Spleen (tissue), 7 donors: ENCODE measurements around the gene DDX3X.

ENCODE experiments used
- POLR2A ChIP-seq, 3 donors: fragments of 450-650 bp; IDR thresholded peaks; one replicate each; pipeline ENCODE4 v1.5.1; 2017; ENCODE audit warnings: antibody characterized with exemption in 3 of 3, mild to moderate bottlenecking in 1 of 3
- POLR2AphosphoS5 ChIP-seq, 3 donors: sonication (generic); formaldehyde crosslinking; IDR thresholded peaks; one replicate each; pipeline ENCODE4 v1.5.1; 2017; ENCODE audit warnings: antibody characterized with exemption in 3 of 3
- TF ChIP-seq, protein P1 (sequence below), 11 experiments: fragments of 200-600 bp in 7 of 11; fragments of 450-650 bp in 4 of 11; sonication (generic) in 4 of 11; IDR thresholded peaks in 8 of 11; conservative IDR thresholded peaks in 3 of 11; 1 replicate in 7 of 11; 2 replicates in 4 of 11; pipeline versions ENCODE4 v1.4.0 to v1.8.0; 2016 to 2021; ENCODE audit warnings: antibody characterized with exemption in 11 of 11, inconsistent platforms in 4 of 11, mild to moderate bottlenecking in 1 of 11
- donor health status: DM: no; HTN: no; CAD: no; lungs with moderate emphysema.
- donor health status: DM: no; HTN: no; CAD: no.
- donor health status: DM: no; HTN: no; CAD: no.

DNA sequence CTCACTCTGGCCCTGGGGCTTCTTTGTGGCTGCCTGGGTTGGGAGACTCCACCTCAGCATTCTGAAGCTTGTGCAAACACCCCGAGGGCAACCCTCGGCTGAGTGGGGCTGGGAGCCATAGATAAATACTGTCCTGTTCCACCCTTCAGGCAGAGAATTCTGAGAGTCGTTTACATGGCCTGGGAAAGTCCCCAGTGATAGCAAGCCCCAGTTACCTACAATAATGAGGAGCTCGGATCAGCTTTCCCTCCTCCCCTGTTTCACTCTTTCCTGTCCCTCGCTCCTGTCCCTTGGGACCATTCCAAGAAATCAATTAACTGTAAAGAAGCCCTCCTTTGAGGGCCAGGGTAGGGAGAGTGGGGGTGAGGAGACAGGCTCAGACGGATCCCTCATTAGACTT, 31.6 kb upstream of the DDX3X start:
- TF ChIP-seq POLR2AphosphoS5 (IDR thresholded peaks at IDR 0.05) = no peak
- TF ChIP-seq, protein P1, sequence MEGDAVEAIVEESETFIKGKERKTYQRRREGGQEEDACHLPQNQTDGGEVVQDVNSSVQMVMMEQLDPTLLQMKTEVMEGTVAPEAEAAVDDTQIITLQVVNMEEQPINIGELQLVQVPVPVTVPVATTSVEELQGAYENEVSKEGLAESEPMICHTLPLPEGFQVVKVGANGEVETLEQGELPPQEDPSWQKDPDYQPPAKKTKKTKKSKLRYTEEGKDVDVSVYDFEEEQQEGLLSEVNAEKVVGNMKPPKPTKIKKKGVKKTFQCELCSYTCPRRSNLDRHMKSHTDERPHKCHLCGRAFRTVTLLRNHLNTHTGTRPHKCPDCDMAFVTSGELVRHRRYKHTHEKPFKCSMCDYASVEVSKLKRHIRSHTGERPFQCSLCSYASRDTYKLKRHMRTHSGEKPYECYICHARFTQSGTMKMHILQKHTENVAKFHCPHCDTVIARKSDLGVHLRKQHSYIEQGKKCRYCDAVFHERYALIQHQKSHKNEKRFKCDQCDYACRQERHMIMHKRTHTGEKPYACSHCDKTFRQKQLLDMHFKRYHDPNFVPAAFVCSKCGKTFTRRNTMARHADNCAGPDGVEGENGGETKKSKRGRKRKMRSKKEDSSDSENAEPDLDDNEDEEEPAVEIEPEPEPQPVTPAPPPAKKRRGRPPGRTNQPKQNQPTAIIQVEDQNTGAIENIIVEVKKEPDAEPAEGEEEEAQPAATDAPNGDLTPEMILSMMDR (IDR thresholded peaks at IDR 0.05 in 8 of 11, conservative IDR thresholded peaks at IDR 0.05 in 3 of 11) = no peak
- no peak for TF ChIP-seq POLR2A (IDR thresholded peaks at IDR 0.05)
